Measurements from ENCODE around the gene STYX.

STYX gene, protein sequence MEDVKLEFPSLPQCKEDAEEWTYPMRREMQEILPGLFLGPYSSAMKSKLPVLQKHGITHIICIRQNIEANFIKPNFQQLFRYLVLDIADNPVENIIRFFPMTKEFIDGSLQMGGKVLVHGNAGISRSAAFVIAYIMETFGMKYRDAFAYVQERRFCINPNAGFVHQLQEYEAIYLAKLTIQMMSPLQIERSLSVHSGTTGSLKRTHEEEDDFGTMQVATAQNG

DNA sequence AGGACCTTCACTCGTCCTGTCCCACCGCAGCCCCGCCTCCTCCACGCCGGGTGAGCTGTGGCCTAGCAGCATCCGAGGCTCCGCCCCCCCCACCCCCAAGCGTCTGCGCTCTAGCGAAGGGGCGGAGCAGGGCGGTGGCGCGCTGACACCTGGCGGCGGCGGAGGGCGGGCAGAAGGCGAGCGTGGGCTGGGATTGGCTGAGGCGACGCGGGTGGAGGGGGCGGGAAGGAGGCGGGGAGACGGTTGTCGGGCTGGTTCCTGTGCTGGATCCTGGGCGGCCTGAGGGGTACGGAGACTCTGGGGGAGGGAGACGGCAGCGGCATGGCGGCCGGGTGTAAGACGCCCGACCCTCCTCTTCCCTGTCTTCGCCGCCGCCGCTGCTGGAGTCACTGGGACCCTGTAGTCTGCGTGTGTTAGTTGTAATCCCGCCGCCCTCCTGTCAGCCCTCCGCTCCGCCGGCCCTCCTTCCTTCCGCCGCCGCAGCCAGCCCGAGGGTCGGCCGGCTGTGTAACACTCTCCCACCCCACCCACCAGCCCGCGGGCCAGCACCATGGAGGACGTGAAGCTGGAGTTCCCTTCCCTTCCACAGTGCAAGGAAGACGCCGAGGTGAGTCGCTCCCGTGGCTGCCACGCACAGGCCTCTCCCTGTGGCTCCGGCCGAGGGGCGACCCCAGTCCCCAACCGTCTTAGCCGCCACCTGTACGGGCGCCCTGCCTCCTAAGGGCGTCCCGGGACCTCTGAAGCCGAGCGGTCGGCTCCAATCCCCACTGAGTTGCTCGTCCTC lies at the start of gene STYX:
TSS of gene STYX (plus strand) at position 242 of the 784 bp plus-strand sequence. CDS start at position 551, 309 bp downstream.
- DNase-seq (ENCODE audit: low read depth): peak; percentile 97

- no peak for DNase-seq (ENCODE audit: low read depth)
These were observed 45.9 kb upstream of the STYX start for GRCh38 chr14:52683985-52684520.

DNA sequence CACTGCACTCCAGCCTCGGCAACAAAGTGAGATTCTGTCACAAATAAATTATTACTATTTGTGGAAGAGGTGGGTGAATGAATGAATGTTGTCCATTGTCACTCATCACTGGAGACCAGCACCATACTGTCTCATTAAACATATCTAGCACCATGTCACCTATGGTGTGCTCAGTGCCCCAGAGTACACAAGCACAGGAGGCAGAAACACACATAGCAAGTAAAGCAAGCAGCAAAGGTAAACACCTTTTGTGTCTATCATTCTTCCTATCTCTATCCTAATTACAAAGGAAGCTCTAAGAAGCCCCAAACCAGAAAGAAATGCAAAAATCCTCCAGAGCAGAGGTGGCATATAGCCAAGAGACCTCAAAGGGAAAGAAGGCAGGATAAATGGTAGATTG lies 43.8 kb upstream of the STYX start:
- DNase-seq (ENCODE audit: low read depth): no peak

GRCh38 chr14:52690983-52691760 lies 38.8 kb upstream of the STYX start:
- no peak for DNase-seq (ENCODE audit: low read depth)

- no peak for DNase-seq (ENCODE audit: low read depth)
These were observed 37.6 kb upstream of the STYX start for GRCh38 chr14:52692248-52692962.

- no peak for DNase-seq (ENCODE audit: low read depth)
These were observed 36.9 kb upstream of the STYX start for GRCh38 chr14:52693036-52693435.

DNA sequence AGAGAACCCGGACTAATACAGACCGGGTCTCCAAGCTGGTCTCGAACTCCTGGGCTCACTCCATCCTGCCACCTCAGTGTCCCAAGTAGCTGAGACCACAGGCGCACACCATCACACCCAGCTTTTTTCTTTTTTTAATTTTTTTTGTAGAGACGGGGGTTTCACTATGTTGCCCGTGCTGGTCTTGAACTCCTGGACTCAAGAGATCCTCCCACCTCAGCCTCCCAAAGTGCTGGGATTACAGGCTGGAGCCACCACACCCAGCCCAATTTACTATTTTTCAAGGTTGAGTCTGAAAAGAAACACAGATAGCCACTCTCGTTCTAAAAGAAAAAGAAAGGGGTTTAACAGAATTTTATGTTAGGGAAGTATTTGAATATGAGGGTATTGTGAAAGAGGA lies 36.4 kb upstream of the STYX start:
- DNase-seq (ENCODE audit: low read depth): no peak

GRCh38 chr14:52694761-52695480 lies 35.0 kb upstream of the STYX start:
- DNase-seq (ENCODE audit: low read depth): peak; percentile 35

GRCh38 chr14:52695481-52696091 lies 34.4 kb upstream of the STYX start, which contains the start of gene ERO1A:
TSS of gene ERO1A (minus strand) at chr14:52695558. CDS start at chr14:52695481, 77 bp downstream.
- peak; percentile 44 for DNase-seq (ENCODE audit: low read depth)

DNA sequence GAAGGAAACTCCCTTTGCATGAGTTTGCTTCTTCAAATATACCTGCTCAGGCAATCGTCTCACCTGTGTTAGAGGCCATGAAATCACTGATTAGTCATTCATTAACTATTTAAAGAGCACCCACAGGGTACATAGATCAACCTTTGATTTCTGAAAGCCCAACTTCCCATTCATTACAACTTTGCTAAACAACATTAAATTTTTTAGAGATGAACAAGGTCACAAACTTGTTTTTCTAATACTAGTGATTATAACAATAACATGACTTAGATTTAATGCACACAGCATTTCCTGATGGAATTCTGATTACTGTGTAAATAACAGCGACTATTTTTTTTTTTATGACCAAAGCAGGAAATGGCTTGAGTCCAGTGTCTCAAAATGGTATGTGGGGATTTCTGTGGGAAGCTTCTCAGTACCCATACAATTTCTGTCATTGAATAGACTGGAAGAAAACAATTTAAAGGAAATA lies 29.2 kb upstream of the STYX start:
- no peak for DNase-seq (ENCODE audit: low read depth)

- DNase-seq (ENCODE audit: low read depth): no peak
These were observed 28.7 kb upstream of the STYX start for GRCh38 chr14:52701223-52701622.

DNA sequence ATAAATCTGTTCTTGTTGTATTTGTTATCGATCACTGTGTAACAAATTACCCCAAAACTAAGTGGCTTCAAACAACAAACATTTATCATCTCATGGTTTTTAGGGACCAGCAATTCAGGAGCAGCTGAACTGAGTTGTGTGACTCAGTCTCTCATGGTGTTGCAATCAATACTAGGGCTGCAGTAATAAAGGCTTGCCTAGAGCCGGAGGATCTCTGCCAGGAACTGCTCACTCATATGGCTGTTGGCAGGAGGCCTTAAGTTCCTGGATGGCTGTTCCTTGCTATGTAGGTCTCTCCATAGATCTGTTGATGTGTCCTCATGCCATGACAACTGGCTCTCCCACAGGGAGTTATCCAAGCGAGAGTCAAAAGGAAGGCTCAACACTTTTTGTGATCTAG lies 26.7 kb upstream of the STYX start:
- DNase-seq (ENCODE audit: low read depth): no peak

- no peak for DNase-seq (ENCODE audit: low read depth)
These were observed 26.3 kb upstream of the STYX start for GRCh38 chr14:52703664-52704063.

DNA sequence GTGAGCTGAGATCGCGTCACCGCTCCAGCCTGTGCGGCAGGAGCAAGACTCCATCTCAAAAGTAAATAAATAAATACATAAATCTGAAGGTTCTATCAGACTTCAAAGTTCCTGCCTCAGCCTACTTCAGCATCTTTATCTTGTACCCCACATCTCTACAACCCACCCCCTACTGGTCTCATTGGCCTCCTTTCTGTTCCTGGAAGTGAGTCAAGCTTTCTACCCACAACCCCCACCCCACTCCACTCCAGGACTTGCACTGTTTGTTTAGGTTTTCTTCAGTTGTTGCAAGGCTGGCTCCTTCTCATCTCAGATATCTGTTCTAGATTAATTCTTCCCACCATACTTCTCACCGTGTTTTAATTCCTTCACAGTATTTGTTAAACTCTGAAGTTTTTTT lies 23.7 kb upstream of the STYX start:
- peak; percentile 14 for DNase-seq (ENCODE audit: low read depth)

GRCh38 chr14:52706724-52707706 lies 23.0 kb upstream of the STYX start, which contains the start of gene PSMC6:
TSS of gene PSMC6 (plus strand) at chr14:52707200. CDS start at chr14:52707220, 20 bp downstream.
- peak; percentile 97 for DNase-seq (ENCODE audit: low read depth)

- DNase-seq (ENCODE audit: low read depth): no peak
These were observed 18.3 kb upstream of the STYX start for GRCh38 chr14:52711666-52712065.

DNA sequence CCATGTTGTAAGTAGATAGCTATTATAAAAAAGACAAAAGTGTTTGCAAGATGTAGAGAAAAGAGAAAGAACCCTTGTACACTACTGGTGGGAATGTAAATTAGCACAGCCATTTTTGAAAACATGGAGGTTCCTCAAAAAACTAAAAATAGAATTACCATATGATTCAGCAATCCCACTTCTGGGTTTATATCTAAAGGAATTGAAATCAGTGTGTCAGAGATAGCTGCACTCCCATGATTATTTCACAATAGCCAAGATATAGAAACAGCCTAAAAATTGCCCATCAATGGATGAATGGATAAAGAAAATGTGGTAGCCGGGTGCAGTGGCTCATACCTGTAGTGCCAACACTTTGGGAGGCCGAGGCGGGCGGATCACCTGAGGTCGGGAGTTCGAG lies 13.8 kb upstream of the STYX start:
- no peak for DNase-seq (ENCODE audit: low read depth)

DNA sequence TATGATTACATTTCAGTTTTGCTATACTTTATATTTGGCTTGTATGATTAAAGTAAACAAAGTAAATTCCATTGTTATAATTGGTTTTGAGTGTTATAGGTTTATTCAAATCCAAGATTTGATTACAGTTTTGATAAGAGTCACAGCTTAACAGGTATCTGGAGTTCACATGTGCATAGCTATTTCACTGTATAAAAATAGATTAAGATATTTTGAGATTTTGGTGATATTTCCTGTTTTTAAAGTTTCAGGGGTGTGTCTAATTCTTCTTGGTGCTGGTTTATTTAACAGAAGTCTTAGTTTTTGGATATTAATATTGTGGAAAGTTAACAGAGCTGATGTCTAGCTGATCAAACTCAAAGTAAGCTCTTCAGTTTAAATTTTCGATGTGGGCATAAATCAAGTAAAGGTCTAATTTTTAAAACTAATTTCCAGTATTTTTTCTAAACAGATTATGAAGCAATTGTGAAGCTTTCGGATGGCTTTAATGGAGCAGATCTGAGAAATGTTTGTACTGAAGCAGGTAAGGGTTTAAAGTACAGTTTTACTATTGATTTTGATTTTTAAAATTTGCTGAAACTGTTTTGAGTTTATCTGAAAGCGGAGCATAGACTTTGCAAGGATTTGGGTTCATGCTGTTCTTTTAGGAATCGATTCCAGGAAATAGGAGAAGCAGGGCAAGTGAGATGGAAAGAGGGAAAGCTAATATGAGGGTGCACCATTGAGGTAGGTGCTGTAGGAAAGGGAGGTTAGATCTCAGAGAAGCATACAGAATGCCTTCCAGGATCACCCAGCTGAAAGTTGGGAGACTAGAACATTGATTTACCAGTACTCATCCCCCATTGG lies 6.2 kb upstream of the STYX start:
- no peak for DNase-seq (ENCODE audit: low read depth)

DNA sequence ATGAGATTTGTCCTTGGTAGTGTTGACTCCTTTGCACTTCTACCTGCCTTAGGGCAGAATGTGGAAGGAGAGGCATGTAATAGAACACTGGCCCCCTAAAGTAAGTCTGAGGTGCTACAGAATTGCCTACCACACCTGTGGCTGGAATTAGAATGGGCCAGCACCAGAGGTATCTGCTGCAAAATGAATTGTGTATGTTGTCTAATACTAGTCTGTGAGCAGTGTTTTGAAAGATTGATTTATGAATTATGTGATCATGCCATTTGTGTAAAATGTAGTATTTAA lies 5.7 kb upstream of the STYX start:
- no peak for DNase-seq (ENCODE audit: low read depth)
